Esophagus muscularis mucosa (tissue), 4 donors: ENCODE results near the gene MOB1A. TPM values are rescaled to one million over a fixed set of nuclear protein-coding genes. Genes with fewer than 3 reads are reported as not detected.
"Not testable (repeated sequence)": the region's sequence is repeated elsewhere in the genome, so short reads cannot be mapped to it uniquely, and the experiment has no call there.

Experiments used
- DNase-seq: peaks from one replicate; pipeline ENCODE4 v3.0.0-alpha.2; 2017; ENCODE audit errors: extremely low spot score
- H3K27ac ChIP-seq, 4 donors: fragments of 200-600 bp; sonication (generic); replicated peaks in 1 of 4; 1 replicate in 3 of 4; 2 replicates in 1 of 4; pipeline ENCODE4 v1.5.1; 2016 to 2019; ENCODE audit warnings: mild to moderate bottlenecking in 1 of 4
- H3K27me3 ChIP-seq, 4 donors: fragments of 200-600 bp; sonication (generic); one replicate each; pipeline versions ENCODE4 v1.5.1 to v1.6.0; 2016 to 2019
- H3K36me3 ChIP-seq, 4 donors: fragments of 200-600 bp; sonication (generic); one replicate each; pipeline ENCODE4 v1.5.1; 2016 to 2019
- H3K4me1 ChIP-seq, 4 donors: fragments of 200-600 bp; sonication (generic); one replicate each; pipeline ENCODE4 v1.5.1; 2016 to 2019
- H3K4me3 ChIP-seq, 4 donors: fragments of 200-600 bp; sonication (generic); 1 replicate in 2 of 4; 2 replicates in 2 of 4; pipeline ENCODE4 v1.5.1; 2016 to 2019; ENCODE audit warnings: mild to moderate bottlenecking in 4 of 4, moderate library complexity in 1 of 4
- H3K9me3 ChIP-seq, 4 donors: fragments of 200-600 bp; sonication (generic); 1 replicate in 3 of 4; 2 replicates in 1 of 4; pipeline ENCODE4 v1.5.1; 2016 to 2019
- CTCF ChIP-seq, 3 experiments: fragments of 200-600 bp in 2 of 3; fragments of 450-650 bp in 1 of 3; sonication (generic) in 2 of 3; IDR thresholded peaks; one replicate each; pipeline ENCODE4 v1.5.1; 2017 to 2019; ENCODE audit warnings: antibody characterized with exemption in 3 of 3, mild to moderate bottlenecking in 2 of 3, moderate library complexity in 1 of 3
- EP300 ChIP-seq: sonication (generic); formaldehyde crosslinking; IDR thresholded peaks from one replicate; pipeline ENCODE4 v1.6.1; 2017; ENCODE audit warnings: antibody characterized with exemption
- POLR2A ChIP-seq: fragments of 450-650 bp; IDR thresholded peaks from one replicate; pipeline ENCODE4 v1.6.1; 2017; ENCODE audit warnings: antibody characterized with exemption, moderate library complexity, mild to moderate bottlenecking, low read depth
- POLR2AphosphoS5 ChIP-seq, 2 donors: sonication (generic); formaldehyde crosslinking; IDR thresholded peaks; one replicate each; pipeline ENCODE4 v1.6.1; 2017; ENCODE audit warnings: antibody characterized with exemption in 2 of 2
- WGBS: methylation state at CpG from one replicate; pipeline ENCODE4 v1.1.5; 2018; 5-methylcytosine and 5-hydroxymethylcytosine counted together
- intact Hi-C: fragments of 100-400 bp; cut with DNase I; formaldehyde crosslinking; loops from one replicate; pipeline ENCODE4 v1.15.1; 2023
- total RNA-seq, 4 donors: library from RNA; depleted of rRNA; stranded (reverse); fragments of >200 nt; gene quantifications; one replicate each; pipeline versions ENCODE4 v1.1.0 to v1.2.1, GENCODE V29; 2016

The MOB1A gene
- total RNA-seq, 4 donors from 2014 or later, result 102 to 129 (median 106) TPM

GRCh38 chr2:74188018-74188601, 9.4 kb upstream of the MOB1A start:
- no peaks in the 10 kb centered on the region for H3K27me3 ChIP-seq
- H3K36me3 ChIP-seq, result no peaks in the 10 kb centered on the region
- H3K27ac ChIP-seq, result peak overlapping the region in 2 of 4 donors; percentile 4 to 31
- DNase-seq, result no peak
- peaks cover 0 to 9% (median 3%) of the 10 kb centered on the region in 4 donors for H3K4me1 ChIP-seq
- intact Hi-C loops, result no loop called here
- no peaks in the 10 kb centered on the region for H3K9me3 ChIP-seq
- H3K4me3 ChIP-seq, result no peak overlapping the region
- 79% methylated on average over 6 of the region's 6 CpGs for WGBS
- TF ChIP-seq CTCF (IDR thresholded peaks at IDR 0.05) (no peak), EP300 (no peak), POLR2A (no peak), POLR2AphosphoS5 (IDR thresholded peaks at IDR 0.05) (peak in 1 of 2 donors; percentile 23)

- H3K4me1 ChIP-seq, H3K4me3 ChIP-seq, H3K27me3 ChIP-seq, H3K27ac ChIP-seq, H3K9me3 ChIP-seq, DNase-seq, intact Hi-C loops, H3K36me3 ChIP-seq: not testable (repeated sequence)
- WGBS, result 96% methylated on average over 15 of the region's 15 CpGs
Measured at GRCh38 chr2:74186706-74187105, 8.0 kb upstream of the MOB1A start.

DNA sequence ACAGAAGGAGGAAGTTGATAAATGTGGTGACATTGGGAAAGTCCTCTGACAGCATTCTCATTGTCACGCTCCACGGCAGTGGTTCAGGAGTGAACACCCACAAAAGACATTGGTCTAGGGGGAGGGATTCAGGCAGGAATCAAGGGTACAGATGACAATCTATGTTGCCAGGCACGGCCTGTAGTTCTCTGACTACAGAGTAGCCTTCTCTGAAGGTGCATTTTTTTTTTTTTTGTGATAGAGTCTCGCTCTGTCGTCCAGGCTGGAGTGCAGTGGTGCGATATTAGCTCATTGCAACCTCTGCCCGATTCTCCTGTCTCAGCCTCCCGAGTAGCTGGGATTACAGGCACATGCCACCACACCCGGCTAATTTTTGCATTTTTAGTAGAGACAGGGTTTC, 7.4 kb upstream of the MOB1A start:
- no peaks in the 10 kb centered on the region for H3K36me3 ChIP-seq
- no peaks in the 10 kb centered on the region for H3K27me3 ChIP-seq
- H3K27ac ChIP-seq, result peak overlapping the region in 2 of 4 donors; percentile 29 to 40
- intact Hi-C loops, result no loop called here
- DNase-seq, result no peak
- H3K9me3 ChIP-seq, result no peaks in the 10 kb centered on the region
- 71% methylated on average over 9 of the region's 9 CpGs for WGBS
- H3K4me1 ChIP-seq, result peaks cover 0 to 9% (median 3%) of the 10 kb centered on the region in 4 donors
- no peak overlapping the region for H3K4me3 ChIP-seq
- no peak for TF ChIP-seq CTCF (IDR thresholded peaks at IDR 0.05)
- TF ChIP-seq EP300, result no peak

DNA sequence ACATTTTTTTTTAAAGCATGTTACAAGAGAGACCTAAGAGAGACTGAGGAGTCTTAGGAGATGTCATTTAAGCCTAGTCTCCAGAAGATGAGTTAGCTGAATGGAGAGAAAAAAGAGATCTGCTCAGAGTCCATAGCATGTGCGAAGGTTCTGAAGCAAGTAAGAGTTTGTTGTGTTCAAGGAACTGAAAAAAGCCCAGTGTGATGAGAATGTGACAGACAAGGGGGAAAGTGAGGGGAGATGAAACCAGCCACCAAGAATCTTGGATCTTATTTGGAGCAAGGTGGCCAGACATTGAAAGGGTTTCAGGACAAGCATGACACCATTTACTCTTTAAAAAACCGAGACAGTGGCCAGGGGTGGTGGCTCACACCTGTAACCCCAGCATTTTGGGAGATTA, 5.2 kb upstream of the MOB1A start:
- TF ChIP-seq CTCF (IDR thresholded peaks at IDR 0.05), result no peak
- TF ChIP-seq POLR2AphosphoS5 (IDR thresholded peaks at IDR 0.05), result no peak
- TF ChIP-seq EP300, result no peak
- no peak for TF ChIP-seq POLR2A
- no peak for DNase-seq

GRCh38 chr2:74181739-74182138, 3.1 kb upstream of the MOB1A start:
- H3K27ac ChIP-seq, result peak overlapping the region in 1 of 4 donors; percentile 42
- no peaks in the 10 kb centered on the region for H3K36me3 ChIP-seq
- intact Hi-C loops, result no loop called here
- H3K27me3 ChIP-seq, result no peaks in the 10 kb centered on the region
- 52% methylated on average over 7 of the region's 7 CpGs for WGBS
- TF ChIP-seq POLR2AphosphoS5 (IDR thresholded peaks at IDR 0.05) (no peak), POLR2A (no peak), EP300 (no peak), CTCF (IDR thresholded peaks at IDR 0.05) (no peak)
- no peaks in the 10 kb centered on the region for H3K9me3 ChIP-seq
- peaks cover 16 to 20% (median 17%) of the 10 kb centered on the region in 4 donors for H3K4me1 ChIP-seq
- no peak overlapping the region for H3K4me3 ChIP-seq
- DNase-seq, result no peak

More for the DNA sequence above, 5.2 kb upstream of the MOB1A start:
- Histone ChIP-seq H3K4me1 (peaks cover 5 to 15% (median 10%) of the 10 kb centered on the region in 4 donors), H3K9me3 (no peaks in the 10 kb centered on the region), H3K27ac (no peak overlapping the region), H3K4me3 (no peak overlapping the region), H3K36me3 (no peaks in the 10 kb centered on the region), H3K27me3 (no peaks in the 10 kb centered on the region)
- intact Hi-C loops, result no loop called here
- WGBS, result 92% methylated on average over 2 of the region's 2 CpGs
